ENCODE data around the gene IPPK. TPM values are rescaled to one million over a fixed set of nuclear protein-coding genes. Genes with fewer than 3 reads are reported as not detected.
A peak's percentile ranks its signal among the peaks of the same experiment; 100 is the strongest.

The IPPK gene
- total RNA-seq, 4 donors from 2014 or later = 6.8 to 11.4 (median 7.5) TPM

DNA sequence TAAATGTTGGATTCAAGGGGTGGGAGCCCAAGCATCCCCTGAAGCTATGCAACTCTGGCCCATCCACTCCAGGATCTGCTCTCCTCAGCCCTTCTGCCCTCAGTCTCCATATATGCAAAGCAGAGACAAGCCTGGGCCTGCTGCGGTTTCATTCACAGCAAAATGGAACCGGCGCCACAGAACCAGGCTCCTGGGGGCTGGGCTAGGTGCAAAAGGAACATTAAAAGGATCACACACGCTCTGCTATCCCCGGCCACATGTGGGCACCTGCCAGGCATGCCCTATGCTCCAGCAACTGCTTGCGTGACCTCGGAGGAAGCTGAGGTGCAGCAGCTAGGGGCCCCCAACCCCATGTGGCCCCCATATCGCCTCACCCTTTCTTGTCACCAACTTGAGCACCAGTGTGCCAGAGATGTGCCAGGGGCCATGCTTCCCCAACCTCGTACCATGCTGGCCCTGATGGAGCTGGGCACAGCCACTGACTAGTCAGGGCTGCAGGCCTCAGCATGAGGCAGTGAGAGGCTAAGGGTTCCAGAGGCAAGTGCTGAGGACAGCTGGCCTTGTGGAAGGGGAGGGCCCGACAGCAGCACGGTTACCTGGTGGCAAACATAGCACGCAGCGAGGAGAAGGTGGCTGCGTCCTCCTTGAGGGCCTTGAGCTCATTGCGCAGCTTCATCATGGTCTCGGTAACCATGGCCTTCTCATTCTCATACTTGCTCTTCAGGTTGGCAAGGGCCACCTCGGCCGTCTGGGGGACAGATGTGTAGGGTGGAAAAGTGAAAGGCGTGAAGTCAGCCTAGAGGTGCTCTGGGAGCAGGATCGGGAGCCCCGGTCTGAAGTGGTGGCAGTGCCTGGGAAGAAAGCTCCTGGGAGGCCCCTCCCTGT, 47.5 kb upstream of the IPPK start:
- DNase-seq (no peak), ATAC-seq (no peak)
- TF ChIP-seq, protein P1, sequence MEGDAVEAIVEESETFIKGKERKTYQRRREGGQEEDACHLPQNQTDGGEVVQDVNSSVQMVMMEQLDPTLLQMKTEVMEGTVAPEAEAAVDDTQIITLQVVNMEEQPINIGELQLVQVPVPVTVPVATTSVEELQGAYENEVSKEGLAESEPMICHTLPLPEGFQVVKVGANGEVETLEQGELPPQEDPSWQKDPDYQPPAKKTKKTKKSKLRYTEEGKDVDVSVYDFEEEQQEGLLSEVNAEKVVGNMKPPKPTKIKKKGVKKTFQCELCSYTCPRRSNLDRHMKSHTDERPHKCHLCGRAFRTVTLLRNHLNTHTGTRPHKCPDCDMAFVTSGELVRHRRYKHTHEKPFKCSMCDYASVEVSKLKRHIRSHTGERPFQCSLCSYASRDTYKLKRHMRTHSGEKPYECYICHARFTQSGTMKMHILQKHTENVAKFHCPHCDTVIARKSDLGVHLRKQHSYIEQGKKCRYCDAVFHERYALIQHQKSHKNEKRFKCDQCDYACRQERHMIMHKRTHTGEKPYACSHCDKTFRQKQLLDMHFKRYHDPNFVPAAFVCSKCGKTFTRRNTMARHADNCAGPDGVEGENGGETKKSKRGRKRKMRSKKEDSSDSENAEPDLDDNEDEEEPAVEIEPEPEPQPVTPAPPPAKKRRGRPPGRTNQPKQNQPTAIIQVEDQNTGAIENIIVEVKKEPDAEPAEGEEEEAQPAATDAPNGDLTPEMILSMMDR (IDR thresholded peaks at IDR 0.05 in 4 of 5, conservative IDR thresholded peaks at IDR 0.05 in 1 of 5) = no peak
- no peak for TF ChIP-seq POLR2A (IDR thresholded peaks at IDR 0.05)
- Histone ChIP-seq H3K27me3 (no peaks in the 10 kb centered on the region), H3K27ac (no peak overlapping the region), H3K9me3 (no peaks in the 10 kb centered on the region), H3K36me3 (peaks cover 0 to 90% of the 10 kb centered on the region in 2 donors), H3K4me3 (no peak overlapping the region), H3K4me1 (no peaks in the 10 kb centered on the region)
- in situ Hi-C loops (cut with MboI; ENCODE audit: low sequenced_read_pairs in 4 of 4) (loop anchor here in 3 of 4 donors (5.0 kb wide), 1 partner anchor 75 kb away; no protein-coding TSS in a partner anchor), intact Hi-C loops (cut with DNase I; ENCODE audit: low total_unique reads) (no loop called here)

- peaks cover 0 to 89% of the 10 kb centered on the region in 2 donors for H3K36me3 ChIP-seq
- no peak overlapping the region for H3K27ac ChIP-seq
These were observed 46.6 kb upstream of the IPPK start for GRCh38 chr9:92716557-92716956.

GRCh38 chr9:92715488-92716231, 45.7 kb upstream of the IPPK start:
- in situ Hi-C loops (cut with MboI; ENCODE audit: low sequenced_read_pairs in 4 of 4) = loop anchor here in 3 of 4 donors (5.0 kb wide), 1 partner anchor 77 kb away; no protein-coding TSS in a partner anchor

More at GRCh38 chr9:92716557-92716956, 46.6 kb upstream of the IPPK start:
- peak in 1 of 2 donors; percentile 72 for ATAC-seq
- intact Hi-C loops (cut with DNase I; ENCODE audit: low total_unique reads) = loop anchor here (1.0 kb wide), 1 partner anchor 74 kb away; no protein-coding TSS in a partner anchor
- no peak for TF ChIP-seq POLR2A (IDR thresholded peaks at IDR 0.05)
- TF ChIP-seq, protein P1 (IDR thresholded peaks at IDR 0.05 in 4 of 5, conservative IDR thresholded peaks at IDR 0.05 in 1 of 5) = peak; percentile 72 to 93 (median 90)
- DNase-seq = peak in 1 of 2 donors; percentile 37
- Histone ChIP-seq H3K4me3 (no peak overlapping the region), H3K4me1 (no peaks in the 10 kb centered on the region), H3K27me3 (no peaks in the 10 kb centered on the region), H3K9me3 (no peaks in the 10 kb centered on the region)
- in situ Hi-C loops (cut with MboI; ENCODE audit: low sequenced_read_pairs in 4 of 4) = loop anchor here in 3 of 4 donors (5.0 kb wide), 1 partner anchor 76 kb away; no protein-coding TSS in a partner anchor

DNA sequence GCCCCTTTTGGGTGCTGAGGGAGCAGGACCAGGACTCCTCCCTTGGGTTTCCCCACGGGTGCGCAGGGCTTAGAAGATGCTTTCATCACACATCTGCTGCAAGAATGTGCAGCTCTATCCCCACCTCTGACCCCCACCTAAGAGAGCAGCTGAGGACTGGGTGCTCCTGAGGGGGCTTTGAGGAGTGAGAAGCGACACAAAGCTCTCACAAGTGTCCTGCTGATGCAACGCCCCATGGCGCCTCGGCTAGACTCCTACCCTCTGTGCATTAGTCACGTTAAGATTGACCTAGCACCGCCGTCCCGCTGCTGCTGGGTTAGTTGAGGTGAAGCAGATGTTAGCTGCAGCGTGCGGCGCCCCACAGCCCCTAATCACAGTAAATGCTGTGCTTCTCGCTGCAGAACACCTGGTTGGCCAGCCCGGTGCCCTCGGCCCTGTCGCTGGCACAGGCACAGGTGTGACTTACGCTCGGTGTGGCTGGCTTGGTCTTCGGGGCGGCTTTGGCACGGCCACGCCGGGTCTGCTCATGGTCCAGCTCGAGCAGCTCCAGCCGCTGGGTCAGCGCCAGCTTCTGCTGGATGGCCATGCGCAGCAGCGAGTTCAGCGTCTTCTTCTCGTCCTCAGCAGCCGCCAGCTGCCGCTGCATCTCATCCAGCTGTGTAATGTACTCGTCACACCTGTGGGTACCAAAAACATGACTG, 45.0 kb upstream of the IPPK start:
- in situ Hi-C loops (cut with MboI; ENCODE audit: low sequenced_read_pairs in 4 of 4) = loop anchor here in 3 of 4 donors (5.0 kb wide), 1 partner anchor 77 kb away; no protein-coding TSS in a partner anchor
- no peak for ATAC-seq

More at GRCh38 chr9:92715488-92716231, 45.7 kb upstream of the IPPK start:
- Histone ChIP-seq H3K27me3 (no peaks in the 10 kb centered on the region), H3K9me3 (no peaks in the 10 kb centered on the region), H3K36me3 (peaks cover 0 to 83% of the 10 kb centered on the region in 2 donors), H3K4me3 (no peak overlapping the region), H3K27ac (no peak overlapping the region), H3K4me1 (no peaks in the 10 kb centered on the region)
- TF ChIP-seq, protein P1 (IDR thresholded peaks at IDR 0.05 in 4 of 5, conservative IDR thresholded peaks at IDR 0.05 in 1 of 5) = no peak
- no peak for TF ChIP-seq POLR2A (IDR thresholded peaks at IDR 0.05)
- ATAC-seq (no peak), DNase-seq (no peak)
- intact Hi-C loops (cut with DNase I; ENCODE audit: low total_unique reads) = loop anchor here (1.0 kb wide), 1 partner anchor 75 kb away; no protein-coding TSS in a partner anchor

More for the DNA sequence above, 45.0 kb upstream of the IPPK start:
- no peak for DNase-seq
- TF ChIP-seq POLR2A (IDR thresholded peaks at IDR 0.05) = no peak
- TF ChIP-seq, protein P1 (IDR thresholded peaks at IDR 0.05 in 4 of 5, conservative IDR thresholded peaks at IDR 0.05 in 1 of 5) = no peak
- peaks cover 0 to 75% of the 10 kb centered on the region in 2 donors for H3K36me3 ChIP-seq
- H3K4me3 ChIP-seq = no peak overlapping the region
- no peaks in the 10 kb centered on the region for H3K9me3 ChIP-seq
- no peak overlapping the region for H3K27ac ChIP-seq
- no peaks in the 10 kb centered on the region for H3K27me3 ChIP-seq
- intact Hi-C loops (cut with DNase I; ENCODE audit: low total_unique reads) = no loop called here
- no peaks in the 10 kb centered on the region for H3K4me1 ChIP-seq

Measured in gastrocnemius medialis (tissue), 4 donors.